Keratinocyte (primary cell): ENCODE data around the gene KDM4F. TPM values are rescaled to one million over a fixed set of nuclear protein-coding genes. Genes with fewer than 3 reads are reported as not detected.

Source experiments
- DNase-seq: peaks from one replicate; pipeline ENCODE4 v3.0.0-alpha.2; 2011; ENCODE audit warnings: low read depth, missing footprints, low spot score
- FAIRE-seq: peaks from 2 replicates; lab custom pipeline; 2011; peaks lifted over from hg19 to GRCh38; lab: Jason Lieb, UNC
- H2AFZ ChIP-seq: 2 replicates; pipeline ENCODE4 v1.6.0; 2012; ENCODE audit warnings: low read length, control low read depth, inconsistent platforms; ENCODE audit not compliant: control insufficient read depth
- H3K27ac ChIP-seq: 2 replicates; pipeline ENCODE4 v1.5.1; 2011; ENCODE audit warnings: low read length; ENCODE audit not compliant: control insufficient read depth, insufficient read depth
- H3K27me3 ChIP-seq: 3 replicates; pipeline ENCODE4 v1.6.0; 2011; ENCODE audit warnings: low read length; ENCODE audit not compliant: control insufficient read depth, insufficient read depth; ENCODE audit errors: extremely low read depth
- H3K36me3 ChIP-seq, 2 experiments: 2 replicates in 1 of 2; 3 replicates in 1 of 2; pipeline ENCODE4 v1.5.1; 2011; ENCODE audit warnings: low read length in 2 of 2, mild to moderate bottlenecking in 1 of 2; ENCODE audit not compliant: control insufficient read depth in 2 of 2, insufficient read depth in 2 of 2; ENCODE audit errors: extremely low read depth in 1 of 2
- H3K4me1 ChIP-seq: 3 replicates; pipeline ENCODE4 v1.5.1; 2011; ENCODE audit warnings: low read length; ENCODE audit not compliant: control insufficient read depth, insufficient read depth; ENCODE audit errors: extremely low read depth
- H3K4me2 ChIP-seq: 3 replicates; pipeline ENCODE4 v1.6.0; 2011; ENCODE audit warnings: low read depth, low read length; ENCODE audit not compliant: control insufficient read depth, insufficient read depth; ENCODE audit errors: extremely low read depth
- H3K4me3 ChIP-seq, 3 experiments: fragments of 200-600 bp in 1 of 3; sonication (generic) in 1 of 3; 2 replicates in 2 of 3; 3 replicates in 1 of 3; pipeline ENCODE4 v1.5.1; 2011 to 2016; ENCODE audit warnings: low read length in 3 of 3, mild to moderate bottlenecking in 3 of 3, control low read depth in 2 of 3, inconsistent platforms in 1 of 3, low read depth in 1 of 3, mixed read lengths in 1 of 3, mixed run types in 1 of 3, moderate library complexity in 1 of 3; ENCODE audit not compliant: control insufficient read depth in 2 of 3, insufficient read depth in 2 of 3; ENCODE audit errors: extremely low read depth in 1 of 3
- H3K79me2 ChIP-seq: 2 replicates; pipeline ENCODE4 v1.6.0; 2012; ENCODE audit warnings: low read length; ENCODE audit not compliant: control insufficient read depth, insufficient read depth
- H3K9ac ChIP-seq: 3 replicates; pipeline ENCODE4 v1.6.0; 2011; ENCODE audit warnings: low read length; ENCODE audit not compliant: control insufficient read depth, insufficient read depth; ENCODE audit errors: extremely low read depth
- H3K9me1 ChIP-seq: 3 replicates; pipeline ENCODE4 v1.6.0; 2011; ENCODE audit warnings: low read length; ENCODE audit not compliant: control insufficient read depth, insufficient read depth; ENCODE audit errors: extremely low read depth
- H3K9me3 ChIP-seq: 2 replicates; pipeline ENCODE4 v1.5.1; 2012; ENCODE audit warnings: low read depth, low read length; ENCODE audit not compliant: control insufficient read depth
- H4K20me1 ChIP-seq: 3 replicates; pipeline ENCODE4 v1.6.0; 2011; ENCODE audit warnings: low read length; ENCODE audit not compliant: control insufficient read depth, insufficient read depth; ENCODE audit errors: extremely low read depth
- CTCF ChIP-seq, 3 experiments: IDR thresholded peaks in 1 of 3; conservative IDR thresholded peaks in 1 of 3; optimal IDR thresholded peaks in 1 of 3; 2 replicates in 2 of 3; 3 replicates in 1 of 3; pipeline versions ENCODE3 to v1.5.1; 2011; ENCODE audit warnings: low read length in 3 of 3, mild to moderate bottlenecking in 3 of 3, moderate library complexity in 2 of 3, control low read depth in 1 of 3, inconsistent platforms in 1 of 3; ENCODE audit not compliant: insufficient read depth in 2 of 3; ENCODE audit errors: extremely low read depth in 1 of 3
- EZH2 ChIP-seq: IDR thresholded peaks from one replicate; pipeline ENCODE4 v1.6.1; 2012; ENCODE audit warnings: inconsistent platforms, mild to moderate bottlenecking, low read length, moderate library complexity
- dilution Hi-C: fragments of 300-500 bp; cut with MboI; formaldehyde crosslinking; loops from one replicate; pipeline ENCODE4 v1.7.0; 2020; ENCODE audit warnings: low sequenced_read_pairs; ENCODE audit not compliant: extremely low pct_ligation_motif_present
- polyA plus RNA-seq, 5 experiments: library from polyadenylated mRNA; depleted of rRNA in 3 of 5; stranded (reverse) in 3 of 5; stranded (forward) in 1 of 5; unstranded in 1 of 5; fragments of >200 nt; gene quantifications; 1 replicate in 1 of 5; 2 replicates in 3 of 5; 3 replicates in 1 of 5; pipeline versions ENCODE4 v1.2.1 to v1.2.3, GENCODE V29; 2011 to 2012; ENCODE audit warnings: missing spikeins in 2 of 5, low read depth in 1 of 5, low replicate concordance in 1 of 5

Gene KDM4F
- polyA plus RNA-seq, 1 donor (not counting 4 experiments of a cell fraction or from before 2014, with no cell fraction given): not detected

- Histone ChIP-seq H3K4me2 (no peak overlapping the region), H3K27me3 (no peaks in the 10 kb centered on the region), H3K9ac (no peak overlapping the region), H3K9me3 (no peaks in the 10 kb centered on the region), H3K36me3 (peaks cover 0 to 1% of the 10 kb centered on the region in 2 experiments), H3K4me3 (no peak overlapping the region), H3K27ac (no peak overlapping the region), H3K79me2 (peaks cover 15% of the 10 kb centered on the region), H2AFZ (no peak overlapping the region), H3K4me1 (peaks cover 23% of the 10 kb centered on the region), H3K9me1 (no peaks in the 10 kb centered on the region), H4K20me1 (no peaks in the 10 kb centered on the region)
- dilution Hi-C loops: no loop called here
- no peak for FAIRE-seq
- no peak for DNase-seq
- TF ChIP-seq CTCF (optimal IDR thresholded peaks at IDR 0.05 in 1 of 3, IDR thresholded peaks at IDR 0.05 in 1 of 3, conservative IDR thresholded peaks at IDR 0.05 in 1 of 3; ENCODE audit: extremely low read depth in 1 of 3, insufficient read depth in 2 of 3, low read length in 3 of 3): no peak
- no peak for TF ChIP-seq EZH2
Observed at GRCh38 chr11:95093548-95093947, 44.3 kb downstream of the KDM4F start.

DNA sequence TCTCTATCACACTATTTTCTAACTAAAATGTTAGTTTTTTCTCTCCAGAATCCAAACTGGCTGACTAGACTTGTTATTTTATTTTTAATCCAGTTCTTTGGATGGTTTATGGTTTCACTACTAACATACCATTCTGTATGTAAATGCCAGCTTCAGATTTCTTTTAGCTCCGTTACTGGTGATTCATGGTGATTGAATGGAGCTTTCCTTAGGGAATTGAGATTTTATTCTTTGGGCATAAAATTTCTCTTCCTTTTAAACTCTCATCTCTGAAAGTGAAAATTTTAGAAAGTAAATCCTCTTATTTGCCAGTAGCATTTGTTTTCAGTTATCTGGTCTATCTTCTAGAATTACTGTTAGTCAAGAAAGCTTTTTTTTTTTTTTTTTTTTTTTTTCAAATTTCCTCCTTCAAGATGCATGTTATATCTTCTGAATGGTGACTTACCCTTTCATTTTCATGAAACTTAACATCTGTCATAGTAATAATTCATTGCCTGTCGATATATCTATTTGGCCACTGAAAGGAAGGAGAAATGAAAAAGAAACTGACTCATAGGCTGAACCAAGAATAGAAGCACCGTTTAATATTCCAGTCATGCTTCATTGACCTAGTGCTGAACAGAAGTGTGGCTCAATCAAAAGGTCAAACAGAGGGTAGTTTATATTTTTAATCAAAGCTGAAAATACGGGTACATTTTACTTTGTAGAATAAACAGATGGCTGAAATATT lies 46.8 kb downstream of the KDM4F start:
- peaks cover 11% of the 10 kb centered on the region for H3K4me1 ChIP-seq
- no peaks in the 10 kb centered on the region for H3K27me3 ChIP-seq
- TF ChIP-seq CTCF (optimal IDR thresholded peaks at IDR 0.05 in 1 of 3, IDR thresholded peaks at IDR 0.05 in 1 of 3, conservative IDR thresholded peaks at IDR 0.05 in 1 of 3; ENCODE audit: extremely low read depth in 1 of 3, insufficient read depth in 2 of 3, low read length in 3 of 3) (no peak), EZH2 (no peak)
- H2AFZ ChIP-seq: no peak overlapping the region
- DNase-seq: no peak
- H3K79me2 ChIP-seq: peaks cover 11% of the 10 kb centered on the region
- peak overlapping the region; percentile 14 for H3K4me2 ChIP-seq
- peaks cover 0 to 1% of the 10 kb centered on the region in 2 experiments for H3K36me3 ChIP-seq
- FAIRE-seq: no peak
- no peaks in the 10 kb centered on the region for H3K9me3 ChIP-seq
- H3K9me1 ChIP-seq: no peaks in the 10 kb centered on the region
- dilution Hi-C loops: no loop called here
- H4K20me1 ChIP-seq: no peaks in the 10 kb centered on the region
- H3K27ac ChIP-seq: no peak overlapping the region
- no peak overlapping the region for H3K9ac ChIP-seq
- no peak overlapping the region for H3K4me3 ChIP-seq
